H9 (cell line): ENCODE results near the gene ITIH5. TPM values are rescaled to one million over a fixed set of nuclear protein-coding genes. Genes with fewer than 3 reads are reported as not detected.

Experiments
- DNase-seq: peaks from one replicate; pipeline ENCODE4 v3.0.0-alpha.2; 2017
- H2AFZ ChIP-seq: one replicate; pipeline ENCODE4 v1.6.1; 2013; ENCODE audit warnings: mild to moderate bottlenecking, low read length, control low read depth, moderate library complexity
- H2AK5ac ChIP-seq: 2 replicates; pipeline ENCODE4 v1.6.1; 2013; ENCODE audit warnings: low read length, control low read depth, mixed read lengths; ENCODE audit not compliant: insufficient read length
- H2BK120ac ChIP-seq: one replicate; pipeline ENCODE4 v1.6.1; 2013; ENCODE audit warnings: low read depth, mild to moderate bottlenecking, low read length, control low read depth, inconsistent platforms; ENCODE audit not compliant: poor library complexity, severe bottlenecking
- H2BK12ac ChIP-seq: 2 replicates; pipeline ENCODE4 v1.6.1; 2013; ENCODE audit warnings: low read length, control low read depth, mixed read lengths, low read depth; ENCODE audit not compliant: insufficient read length
- H2BK15ac ChIP-seq: 2 replicates; pipeline ENCODE4 v1.6.1; 2013; ENCODE audit warnings: low read depth, low read length, control low read depth
- H2BK20ac ChIP-seq: one replicate; pipeline ENCODE4 v1.6.1; 2013; ENCODE audit warnings: low read depth, mild to moderate bottlenecking, low read length, control low read depth, inconsistent platforms; ENCODE audit not compliant: poor library complexity, severe bottlenecking
- H2BK5ac ChIP-seq: 2 replicates; pipeline ENCODE4 v1.6.1; 2013; ENCODE audit warnings: low read length, control low read depth, mixed read lengths; ENCODE audit not compliant: insufficient read length
- H3K14ac ChIP-seq: 2 replicates; pipeline ENCODE4 v1.6.1; 2013; ENCODE audit warnings: low read length, control low read depth; ENCODE audit not compliant: insufficient read depth
- H3K18ac ChIP-seq: 2 replicates; pipeline ENCODE4 v1.6.1; 2013; ENCODE audit warnings: low read depth, mild to moderate bottlenecking, mixed read lengths, low read length, control low read depth; ENCODE audit not compliant: insufficient read length
- H3K23ac ChIP-seq: 2 replicates; pipeline ENCODE4 v1.6.1; 2013; ENCODE audit warnings: low read length, control low read depth, mixed read lengths, low read depth; ENCODE audit not compliant: insufficient read length
- H3K23me2 ChIP-seq: 2 replicates; pipeline ENCODE4 v1.6.1; 2013; ENCODE audit warnings: low read depth, mild to moderate bottlenecking, mixed read lengths, low read length, control low read depth; ENCODE audit not compliant: insufficient read length, poor library complexity, severe bottlenecking
- H3K27ac ChIP-seq: 2 replicates; pipeline ENCODE4 v1.5.1; 2013; ENCODE audit warnings: low read length, control low read depth, mixed read lengths, low read depth; ENCODE audit not compliant: insufficient read length
- H3K27me3 ChIP-seq: 2 replicates; pipeline ENCODE4 v1.6.1; 2013; ENCODE audit warnings: low read length, control low read depth, inconsistent platforms; ENCODE audit not compliant: insufficient read depth
- H3K4ac ChIP-seq: 2 replicates; pipeline ENCODE4 v1.6.1; 2013; ENCODE audit warnings: low read depth, mild to moderate bottlenecking, control low read depth, inconsistent platforms, low read length, moderate library complexity
- H3K4me1 ChIP-seq: 2 replicates; pipeline ENCODE4 v1.6.1; 2013; ENCODE audit warnings: low read length, control low read depth, inconsistent platforms; ENCODE audit not compliant: insufficient read depth
- H3K4me2 ChIP-seq: 2 replicates; pipeline ENCODE4 v1.6.1; 2013; ENCODE audit warnings: low read length, control low read depth, mixed read lengths; ENCODE audit not compliant: insufficient read length, insufficient read depth
- H3K56ac ChIP-seq: 2 replicates; pipeline ENCODE4 v1.6.1; 2013; ENCODE audit warnings: low read depth, mild to moderate bottlenecking, mixed read lengths, low read length, control low read depth; ENCODE audit not compliant: insufficient read length
- H3K79me1 ChIP-seq: 2 replicates; pipeline ENCODE4 v1.6.1; 2013; ENCODE audit warnings: low read depth, mild to moderate bottlenecking, moderate library complexity, low read length, control low read depth, inconsistent platforms; ENCODE audit not compliant: insufficient read depth, poor library complexity, severe bottlenecking
- H3K79me2 ChIP-seq: 2 replicates; pipeline ENCODE4 v1.6.1; 2013; ENCODE audit warnings: low read length, control low read depth, inconsistent platforms; ENCODE audit not compliant: insufficient read depth
- H3K9ac ChIP-seq: 2 replicates; pipeline ENCODE4 v1.6.1; 2013; ENCODE audit warnings: low read length, control low read depth, mixed read lengths; ENCODE audit not compliant: insufficient read length; ENCODE audit errors: extremely low read depth
- H3K9me3 ChIP-seq: one replicate; pipeline ENCODE4 v1.6.1; 2013; ENCODE audit warnings: low read depth, low read length, inconsistent platforms; ENCODE audit not compliant: control insufficient read depth
- H3T11ph ChIP-seq: one replicate; pipeline ENCODE4 v1.6.1; 2013; ENCODE audit warnings: mild to moderate bottlenecking, low read length, control low read depth, inconsistent platforms
- H4K20me1 ChIP-seq: one replicate; pipeline ENCODE4 v1.6.1; 2013; ENCODE audit not compliant: control insufficient read depth, insufficient read length, insufficient read depth
- H4K5ac ChIP-seq: 2 replicates; pipeline ENCODE4 v1.6.1; 2013; ENCODE audit warnings: low read depth, mild to moderate bottlenecking, mixed read lengths, low read length, control low read depth; ENCODE audit not compliant: insufficient read length
- H4K8ac ChIP-seq: replicated peaks from 2 replicates; pipeline ENCODE4 v1.6.1; 2013; ENCODE audit warnings: low read length, control low read depth, mixed read lengths, low read depth; ENCODE audit not compliant: insufficient read length
- H4K91ac ChIP-seq: 2 replicates; pipeline ENCODE4 v1.6.1; 2013; ENCODE audit warnings: low read depth, mild to moderate bottlenecking, moderate library complexity, mixed read lengths, low read length, control low read depth; ENCODE audit not compliant: insufficient read length
- H3K27ac Mint-ChIP-seq, 3 experiments: 2 replicates in 2 of 3; 3 replicates in 1 of 3; pipeline ENCODE4 v1.8.0; 2020 to 2021; ENCODE audit warnings: mixed read lengths in 3 of 3, mild to moderate bottlenecking in 1 of 3, moderate library complexity in 1 of 3
- H3K27me3 Mint-ChIP-seq: 2 replicates; pipeline ENCODE4 v1.8.0; 2021; ENCODE audit warnings: low read depth, mild to moderate bottlenecking, moderate library complexity, mixed read lengths
- H3K36me3 Mint-ChIP-seq, 3 experiments: 2 replicates in 2 of 3; 3 replicates in 1 of 3; pipeline ENCODE4 v1.8.0; 2020 to 2021; ENCODE audit warnings: low read depth in 3 of 3, mixed read lengths in 3 of 3; ENCODE audit not compliant: insufficient read depth in 1 of 3
- H3K4me1 Mint-ChIP-seq, 2 experiments: 2 replicates each; pipeline ENCODE4 v1.8.0; 2020; ENCODE audit warnings: mixed read lengths in 2 of 2
- H3K4me3 Mint-ChIP-seq, 2 experiments: 2 replicates in 1 of 2; 3 replicates in 1 of 2; pipeline ENCODE4 v1.8.0; 2020 to 2021; ENCODE audit warnings: mild to moderate bottlenecking in 2 of 2, mixed read lengths in 2 of 2, moderate library complexity in 1 of 2
- H3K9me3 Mint-ChIP-seq, 2 experiments: 2 replicates in 1 of 2; 3 replicates in 1 of 2; pipeline ENCODE4 v1.8.0; 2020; ENCODE audit warnings: mild to moderate bottlenecking in 2 of 2, mixed read lengths in 2 of 2, moderate library complexity in 1 of 2
- WGBS: extraction: QIAGEN DNeasy Blood & Tissue Kit; methylation state at CpG from one replicate; pipeline ENCODE4 v1.1.7; 2013; ENCODE audit warnings: missing lambda C conversion rate, low lambda C conversion rate, mixed read lengths; ENCODE audit not compliant: insufficient read length; ENCODE audit errors: extremely low coverage; 5-methylcytosine and 5-hydroxymethylcytosine counted together
- total RNA-seq: library from RNA; stranded (reverse); gene quantifications from 2 replicates; pipeline ENCODE4 v1.2.1, GENCODE V29; 2021
- TF ChIP-seq, protein P1 (sequence below): fragments of 200-600 bp; sonication (generic); conservative IDR thresholded peaks from 3 replicates; pipeline ENCODE4 v1.8.0; 2021; ENCODE audit warnings: antibody characterized with exemption, mild to moderate bottlenecking

ITIH5 gene
- total RNA-seq, 1 experiment from 2014 or later: 1.3 TPM

DNA sequence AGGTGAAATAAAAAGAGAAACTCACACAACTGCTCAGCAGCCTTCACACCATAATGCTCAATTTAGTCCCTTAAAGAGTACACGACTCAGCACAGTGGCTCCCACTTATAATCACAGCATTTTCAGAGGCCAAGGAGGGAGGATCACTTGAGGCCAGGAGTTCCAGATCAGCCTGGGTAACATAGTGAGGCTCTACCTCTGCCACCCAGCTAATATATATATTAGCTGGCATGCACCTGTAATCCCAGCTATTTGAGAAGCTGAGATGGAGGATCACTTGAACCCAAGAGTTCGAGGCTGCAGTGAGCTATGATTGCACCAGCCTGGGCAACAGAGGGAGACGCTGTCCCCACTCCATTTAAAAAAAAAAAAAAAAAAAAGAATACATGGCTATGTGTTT lies 38.6 kb upstream of the ITIH5 start:
- Histone ChIP-seq H2BK120ac (no peak overlapping the region), H3K23ac (no peak overlapping the region), H3K79me2 (no peaks in the 10 kb centered on the region), H4K8ac (no peak overlapping the region), H2BK15ac (no peak overlapping the region), H2BK12ac (no peak overlapping the region), H3K23me2 (no peaks in the 10 kb centered on the region), H3T11ph (no peak overlapping the region), H2BK5ac (no peak overlapping the region), H3K4me1 (peaks cover 3% of the 10 kb centered on the region; the same call in 1 of the 2 replicates), H4K5ac (no peak overlapping the region), H3K18ac (no peak overlapping the region), H4K91ac (no peak overlapping the region), H3K27ac (no peak overlapping the region), H3K79me1 (no peaks in the 10 kb centered on the region), H4K20me1 (no peaks in the 10 kb centered on the region), H3K9me3 (no peaks in the 10 kb centered on the region), H3K9ac (no peak overlapping the region), H3K56ac (no peak overlapping the region), H2BK20ac (no peak overlapping the region), H3K4me2 (no peak overlapping the region), H2AK5ac (no peak overlapping the region), H3K14ac (no peak overlapping the region), H3K4ac (no peak overlapping the region), H2AFZ (no peak overlapping the region), H3K27me3 (no peaks in the 10 kb centered on the region)
- Mint-ChIP-seq H3K9me3 (peaks cover 0 to 1% of the 10 kb centered on the region in 2 experiments; a peak in 2 of 5 replicates), H3K4me1 (peaks cover 5 to 6% of the 10 kb centered on the region in 2 experiments; a peak in 3 of 4 replicates), H3K4me3 (no peak overlapping the region), H3K36me3 (no peaks in the 10 kb centered on the region), H3K27ac (no peak overlapping the region), H3K27me3 (peaks cover 2% of the 10 kb centered on the region; the same call in 1 of the 2 replicates)
- DNase-seq: no peak
- TF ChIP-seq, protein P1, sequence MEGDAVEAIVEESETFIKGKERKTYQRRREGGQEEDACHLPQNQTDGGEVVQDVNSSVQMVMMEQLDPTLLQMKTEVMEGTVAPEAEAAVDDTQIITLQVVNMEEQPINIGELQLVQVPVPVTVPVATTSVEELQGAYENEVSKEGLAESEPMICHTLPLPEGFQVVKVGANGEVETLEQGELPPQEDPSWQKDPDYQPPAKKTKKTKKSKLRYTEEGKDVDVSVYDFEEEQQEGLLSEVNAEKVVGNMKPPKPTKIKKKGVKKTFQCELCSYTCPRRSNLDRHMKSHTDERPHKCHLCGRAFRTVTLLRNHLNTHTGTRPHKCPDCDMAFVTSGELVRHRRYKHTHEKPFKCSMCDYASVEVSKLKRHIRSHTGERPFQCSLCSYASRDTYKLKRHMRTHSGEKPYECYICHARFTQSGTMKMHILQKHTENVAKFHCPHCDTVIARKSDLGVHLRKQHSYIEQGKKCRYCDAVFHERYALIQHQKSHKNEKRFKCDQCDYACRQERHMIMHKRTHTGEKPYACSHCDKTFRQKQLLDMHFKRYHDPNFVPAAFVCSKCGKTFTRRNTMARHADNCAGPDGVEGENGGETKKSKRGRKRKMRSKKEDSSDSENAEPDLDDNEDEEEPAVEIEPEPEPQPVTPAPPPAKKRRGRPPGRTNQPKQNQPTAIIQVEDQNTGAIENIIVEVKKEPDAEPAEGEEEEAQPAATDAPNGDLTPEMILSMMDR: no peak
- WGBS: no CpG with 5 or more reads among the region's 3 CpGs
